H9 (cell line): ENCODE results near the gene CEP192. TPM values are rescaled to one million over a fixed set of nuclear protein-coding genes. Genes with fewer than 3 reads are reported as not detected.

Source experiments
- DNase-seq: peaks from one replicate; pipeline ENCODE4 v3.0.0-alpha.2; 2017
- H2AFZ ChIP-seq: one replicate; pipeline ENCODE4 v1.6.1; 2013; ENCODE audit warnings: mild to moderate bottlenecking, low read length, control low read depth, moderate library complexity
- H2AK5ac ChIP-seq: 2 replicates; pipeline ENCODE4 v1.6.1; 2013; ENCODE audit warnings: low read length, control low read depth, mixed read lengths; ENCODE audit not compliant: insufficient read length
- H2BK120ac ChIP-seq: one replicate; pipeline ENCODE4 v1.6.1; 2013; ENCODE audit warnings: low read depth, mild to moderate bottlenecking, low read length, control low read depth, inconsistent platforms; ENCODE audit not compliant: poor library complexity, severe bottlenecking
- H2BK12ac ChIP-seq: 2 replicates; pipeline ENCODE4 v1.6.1; 2013; ENCODE audit warnings: low read length, control low read depth, mixed read lengths, low read depth; ENCODE audit not compliant: insufficient read length
- H2BK15ac ChIP-seq: 2 replicates; pipeline ENCODE4 v1.6.1; 2013; ENCODE audit warnings: low read depth, low read length, control low read depth
- H2BK20ac ChIP-seq: one replicate; pipeline ENCODE4 v1.6.1; 2013; ENCODE audit warnings: low read depth, mild to moderate bottlenecking, low read length, control low read depth, inconsistent platforms; ENCODE audit not compliant: poor library complexity, severe bottlenecking
- H2BK5ac ChIP-seq: 2 replicates; pipeline ENCODE4 v1.6.1; 2013; ENCODE audit warnings: low read length, control low read depth, mixed read lengths; ENCODE audit not compliant: insufficient read length
- H3K14ac ChIP-seq: 2 replicates; pipeline ENCODE4 v1.6.1; 2013; ENCODE audit warnings: low read length, control low read depth; ENCODE audit not compliant: insufficient read depth
- H3K18ac ChIP-seq: 2 replicates; pipeline ENCODE4 v1.6.1; 2013; ENCODE audit warnings: low read depth, mild to moderate bottlenecking, mixed read lengths, low read length, control low read depth; ENCODE audit not compliant: insufficient read length
- H3K23ac ChIP-seq: 2 replicates; pipeline ENCODE4 v1.6.1; 2013; ENCODE audit warnings: low read length, control low read depth, mixed read lengths, low read depth; ENCODE audit not compliant: insufficient read length
- H3K23me2 ChIP-seq: 2 replicates; pipeline ENCODE4 v1.6.1; 2013; ENCODE audit warnings: low read depth, mild to moderate bottlenecking, mixed read lengths, low read length, control low read depth; ENCODE audit not compliant: insufficient read length, poor library complexity, severe bottlenecking
- H3K27ac ChIP-seq: 2 replicates; pipeline ENCODE4 v1.5.1; 2013; ENCODE audit warnings: low read length, control low read depth, mixed read lengths, low read depth; ENCODE audit not compliant: insufficient read length
- H3K27me3 ChIP-seq: 2 replicates; pipeline ENCODE4 v1.6.1; 2013; ENCODE audit warnings: low read length, control low read depth, inconsistent platforms; ENCODE audit not compliant: insufficient read depth
- H3K4ac ChIP-seq: 2 replicates; pipeline ENCODE4 v1.6.1; 2013; ENCODE audit warnings: low read depth, mild to moderate bottlenecking, control low read depth, inconsistent platforms, low read length, moderate library complexity
- H3K4me1 ChIP-seq: 2 replicates; pipeline ENCODE4 v1.6.1; 2013; ENCODE audit warnings: low read length, control low read depth, inconsistent platforms; ENCODE audit not compliant: insufficient read depth
- H3K4me2 ChIP-seq: 2 replicates; pipeline ENCODE4 v1.6.1; 2013; ENCODE audit warnings: low read length, control low read depth, mixed read lengths; ENCODE audit not compliant: insufficient read length, insufficient read depth
- H3K56ac ChIP-seq: 2 replicates; pipeline ENCODE4 v1.6.1; 2013; ENCODE audit warnings: low read depth, mild to moderate bottlenecking, mixed read lengths, low read length, control low read depth; ENCODE audit not compliant: insufficient read length
- H3K79me1 ChIP-seq: 2 replicates; pipeline ENCODE4 v1.6.1; 2013; ENCODE audit warnings: low read depth, mild to moderate bottlenecking, moderate library complexity, low read length, control low read depth, inconsistent platforms; ENCODE audit not compliant: insufficient read depth, poor library complexity, severe bottlenecking
- H3K79me2 ChIP-seq: 2 replicates; pipeline ENCODE4 v1.6.1; 2013; ENCODE audit warnings: low read length, control low read depth, inconsistent platforms; ENCODE audit not compliant: insufficient read depth
- H3K9ac ChIP-seq: 2 replicates; pipeline ENCODE4 v1.6.1; 2013; ENCODE audit warnings: low read length, control low read depth, mixed read lengths; ENCODE audit not compliant: insufficient read length; ENCODE audit errors: extremely low read depth
- H3K9me3 ChIP-seq: one replicate; pipeline ENCODE4 v1.6.1; 2013; ENCODE audit warnings: low read depth, low read length, inconsistent platforms; ENCODE audit not compliant: control insufficient read depth
- H3T11ph ChIP-seq: one replicate; pipeline ENCODE4 v1.6.1; 2013; ENCODE audit warnings: mild to moderate bottlenecking, low read length, control low read depth, inconsistent platforms
- H4K20me1 ChIP-seq: one replicate; pipeline ENCODE4 v1.6.1; 2013; ENCODE audit not compliant: control insufficient read depth, insufficient read length, insufficient read depth
- H4K5ac ChIP-seq: 2 replicates; pipeline ENCODE4 v1.6.1; 2013; ENCODE audit warnings: low read depth, mild to moderate bottlenecking, mixed read lengths, low read length, control low read depth; ENCODE audit not compliant: insufficient read length
- H4K8ac ChIP-seq: replicated peaks from 2 replicates; pipeline ENCODE4 v1.6.1; 2013; ENCODE audit warnings: low read length, control low read depth, mixed read lengths, low read depth; ENCODE audit not compliant: insufficient read length
- H4K91ac ChIP-seq: 2 replicates; pipeline ENCODE4 v1.6.1; 2013; ENCODE audit warnings: low read depth, mild to moderate bottlenecking, moderate library complexity, mixed read lengths, low read length, control low read depth; ENCODE audit not compliant: insufficient read length
- H3K27ac Mint-ChIP-seq, 3 experiments: 2 replicates in 2 of 3; 3 replicates in 1 of 3; pipeline ENCODE4 v1.8.0; 2020 to 2021; ENCODE audit warnings: mixed read lengths in 3 of 3, mild to moderate bottlenecking in 1 of 3, moderate library complexity in 1 of 3
- H3K27me3 Mint-ChIP-seq: 2 replicates; pipeline ENCODE4 v1.8.0; 2021; ENCODE audit warnings: low read depth, mild to moderate bottlenecking, moderate library complexity, mixed read lengths
- H3K36me3 Mint-ChIP-seq, 3 experiments: 2 replicates in 2 of 3; 3 replicates in 1 of 3; pipeline ENCODE4 v1.8.0; 2020 to 2021; ENCODE audit warnings: low read depth in 3 of 3, mixed read lengths in 3 of 3; ENCODE audit not compliant: insufficient read depth in 1 of 3
- H3K4me1 Mint-ChIP-seq, 2 experiments: 2 replicates each; pipeline ENCODE4 v1.8.0; 2020; ENCODE audit warnings: mixed read lengths in 2 of 2
- H3K4me3 Mint-ChIP-seq, 2 experiments: 2 replicates in 1 of 2; 3 replicates in 1 of 2; pipeline ENCODE4 v1.8.0; 2020 to 2021; ENCODE audit warnings: mild to moderate bottlenecking in 2 of 2, mixed read lengths in 2 of 2, moderate library complexity in 1 of 2
- H3K9me3 Mint-ChIP-seq, 2 experiments: 2 replicates in 1 of 2; 3 replicates in 1 of 2; pipeline ENCODE4 v1.8.0; 2020; ENCODE audit warnings: mild to moderate bottlenecking in 2 of 2, mixed read lengths in 2 of 2, moderate library complexity in 1 of 2
- CTCF ChIP-seq: fragments of 200-600 bp; sonication (generic); conservative IDR thresholded peaks from 3 replicates; pipeline ENCODE4 v1.8.0; 2021; ENCODE audit warnings: antibody characterized with exemption, mild to moderate bottlenecking
- WGBS: extraction: QIAGEN DNeasy Blood & Tissue Kit; methylation state at CpG from one replicate; pipeline ENCODE4 v1.1.7; 2013; ENCODE audit warnings: missing lambda C conversion rate, low lambda C conversion rate, mixed read lengths; ENCODE audit not compliant: insufficient read length; ENCODE audit errors: extremely low coverage; 5-methylcytosine and 5-hydroxymethylcytosine counted together
- total RNA-seq: library from RNA; stranded (reverse); gene quantifications from 2 replicates; pipeline ENCODE4 v1.2.1, GENCODE V29; 2021

CEP192 gene
- total RNA-seq, 1 experiment from 2014 or later = 23.5 TPM

- peaks cover 8% of the 10 kb centered on the region for H3K23me2 ChIP-seq
- H2AFZ ChIP-seq = no peak overlapping the region
- peaks cover 5 to 10% (median 7%) of the 10 kb centered on the region in 3 experiments; a peak in 6 of 7 replicates for H3K36me3 Mint-ChIP-seq
- H2BK20ac ChIP-seq = no peak overlapping the region
- H3K27ac Mint-ChIP-seq = no peak overlapping the region
- H3K79me2 ChIP-seq = no peaks in the 10 kb centered on the region
- H3K9ac ChIP-seq = no peak overlapping the region
- no peaks in the 10 kb centered on the region for H4K20me1 ChIP-seq
- peaks cover 12 to 16% of the 10 kb centered on the region in 2 experiments for H3K9me3 Mint-ChIP-seq
- no peak overlapping the region for H3K27ac ChIP-seq
- peak overlapping the region; percentile 52; the same call in 1 of the 2 replicates for H3K14ac ChIP-seq
- H3K18ac ChIP-seq = no peak overlapping the region
- no peak overlapping the region for H2BK5ac ChIP-seq
- H3K27me3 Mint-ChIP-seq = peaks cover 56% of the 10 kb centered on the region
- no peak overlapping the region for H4K8ac ChIP-seq
- H2AK5ac ChIP-seq = no peak overlapping the region
- no peak overlapping the region for H2BK12ac ChIP-seq
- H3K4me3 Mint-ChIP-seq = peak overlapping the region; percentile 65 to 73
- no peaks in the 10 kb centered on the region for H3K9me3 ChIP-seq
- H2BK15ac ChIP-seq = no peak overlapping the region
- no peak overlapping the region for H3T11ph ChIP-seq
- no peak overlapping the region for H4K91ac ChIP-seq
- no peaks in the 10 kb centered on the region for H3K79me1 ChIP-seq
- no peak overlapping the region for H2BK120ac ChIP-seq
- peaks cover 4% of the 10 kb centered on the region; the same call in 1 of the 2 replicates for H3K27me3 ChIP-seq
- H3K4me2 ChIP-seq = no peak overlapping the region
- H4K5ac ChIP-seq = no peak overlapping the region
- peaks cover 7 to 9% of the 10 kb centered on the region in 2 experiments; a peak in 3 of 4 replicates for H3K4me1 Mint-ChIP-seq
- H3K4ac ChIP-seq = no peak overlapping the region
- WGBS = no CpG with 5 or more reads among the region's 51 CpGs
- TF ChIP-seq CTCF = no peak
- DNase-seq = peak; percentile 58
- H3K23ac ChIP-seq = no peak overlapping the region
- no peaks in the 10 kb centered on the region for H3K4me1 ChIP-seq
- H3K56ac ChIP-seq = no peak overlapping the region
Observed at GRCh38 chr18:13136056-13136903, 145.1 kb downstream of the CEP192 start.
